ENCODE results near the gene PRLR.

Gene PRLR

DNA sequence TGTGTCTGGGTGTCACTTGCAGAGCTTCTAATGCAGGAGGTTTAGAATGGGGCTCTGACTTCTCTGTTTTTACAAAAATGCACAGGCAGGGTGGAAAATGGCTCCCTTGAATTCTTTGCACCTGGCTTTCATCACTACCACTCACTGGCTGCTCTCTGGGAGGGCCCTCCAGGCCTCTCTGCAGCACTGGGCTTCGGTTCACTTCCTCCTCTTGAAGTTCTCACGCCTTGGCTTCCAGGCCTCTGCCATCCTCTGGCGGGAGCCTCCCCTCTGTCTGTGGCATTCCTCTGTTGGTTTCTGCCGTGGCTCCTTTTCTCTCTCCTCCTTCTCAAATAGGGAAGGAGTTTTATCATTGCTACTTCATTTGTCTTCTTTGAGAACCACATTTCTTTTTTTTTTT lies 2.8 kb upstream of the PRLR start:
- DNase-seq, result no peak

DNA sequence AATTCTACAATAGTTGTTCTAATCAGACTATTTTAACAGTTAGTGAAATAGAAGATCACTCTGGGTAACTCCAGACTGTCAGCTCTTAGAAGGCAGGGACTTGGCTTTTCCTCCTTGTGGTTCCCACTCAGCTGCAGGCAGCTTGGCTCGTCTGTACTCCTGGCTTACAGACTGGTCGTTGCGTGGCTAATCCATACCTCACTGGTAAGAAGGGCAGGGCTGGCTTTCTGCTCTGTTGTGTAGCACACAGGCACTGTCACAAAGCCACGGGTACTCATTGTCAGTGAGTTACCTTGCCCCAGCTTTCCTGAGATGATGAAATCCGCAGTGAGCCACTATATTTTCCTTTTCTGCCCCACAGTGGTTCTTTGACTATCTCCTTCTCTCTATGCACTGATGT lies 1.8 kb upstream of the PRLR start:
- DNase-seq, result no peak

- no peak for DNase-seq
Measured at GRCh38 chr5:35229076-35230037, 930 bp downstream of the PRLR start.

DNA sequence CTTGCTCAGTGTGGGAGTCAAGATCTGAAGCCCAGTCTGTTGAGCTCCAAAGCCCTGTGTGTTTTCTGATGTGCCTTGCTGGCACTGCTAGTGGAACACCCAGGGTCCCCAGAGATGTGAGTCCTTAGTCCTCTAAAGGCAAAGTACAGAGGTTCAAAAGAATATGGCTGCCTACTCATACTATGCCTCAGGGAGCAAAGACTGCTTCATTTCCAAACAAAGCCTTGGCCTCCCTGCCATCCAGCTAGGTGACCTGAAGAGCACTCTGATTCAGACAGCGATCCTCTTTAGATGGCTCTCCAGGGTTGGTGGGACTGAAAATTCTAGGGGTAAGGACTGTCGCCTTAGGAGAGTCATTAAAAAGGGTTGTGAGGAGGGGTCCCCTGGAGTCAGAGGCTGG lies 2.0 kb downstream of the PRLR start:
- no peak for DNase-seq

GRCh38 chr5:35227720-35228119 lies 2.6 kb downstream of the PRLR start:
- DNase-seq, result no peak

DNA sequence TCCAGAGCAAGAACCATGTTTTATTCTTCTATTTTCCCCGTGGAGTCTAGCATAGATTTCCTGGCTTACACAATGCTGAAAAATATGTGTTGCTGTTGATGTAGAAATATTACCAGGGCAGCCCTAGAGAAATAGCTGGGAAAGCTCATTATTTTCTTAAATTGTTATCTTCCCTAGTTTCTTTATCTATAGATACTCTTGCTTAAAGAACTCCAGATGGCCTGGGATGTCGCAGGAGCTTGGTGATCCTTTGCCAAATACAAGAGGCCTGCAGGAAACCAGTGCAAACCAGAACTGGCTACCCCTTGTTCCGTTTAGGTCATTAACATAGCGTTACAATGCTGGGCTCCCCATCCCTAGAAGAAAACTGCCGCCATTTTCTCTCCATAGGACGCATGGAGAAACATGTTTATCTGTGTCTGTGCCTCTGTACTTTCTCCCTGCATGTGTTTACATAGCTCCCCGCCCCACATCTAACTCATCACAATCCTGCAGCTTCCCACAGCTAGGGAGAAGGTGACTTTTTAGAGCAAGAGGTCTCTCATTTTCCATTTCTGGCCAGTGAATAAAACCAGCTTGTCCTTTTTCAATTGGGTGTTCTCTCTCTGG lies 6.4 kb downstream of the PRLR start:
- DNase-seq, result no peak

GRCh38 chr5:35220967-35221366 lies 9.3 kb downstream of the PRLR start:
- DNase-seq, result no peak

- DNase-seq, result no peak
Measured at GRCh38 chr5:35218981-35219380, 11.3 kb downstream of the PRLR start.

DNA sequence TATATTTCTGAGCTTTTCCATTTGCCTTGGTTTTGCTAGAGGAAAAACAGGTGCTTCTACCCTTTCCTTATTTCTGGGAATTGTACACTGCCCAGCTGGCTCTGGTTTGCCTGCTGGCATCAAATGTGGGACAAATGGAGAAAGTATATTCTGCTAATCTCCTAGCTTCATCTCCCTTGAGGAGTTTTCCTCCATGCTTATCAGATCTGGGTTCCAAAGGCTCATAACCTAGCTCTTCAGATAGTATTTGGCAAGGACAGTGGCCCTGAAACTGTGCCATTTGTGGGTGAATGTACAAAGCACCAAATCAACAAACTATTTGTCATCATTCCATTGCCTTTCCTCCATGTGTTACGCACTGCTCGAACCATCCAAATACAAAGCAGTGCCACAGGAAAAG lies 16.2 kb downstream of the PRLR start:
- no peak for DNase-seq

DNA sequence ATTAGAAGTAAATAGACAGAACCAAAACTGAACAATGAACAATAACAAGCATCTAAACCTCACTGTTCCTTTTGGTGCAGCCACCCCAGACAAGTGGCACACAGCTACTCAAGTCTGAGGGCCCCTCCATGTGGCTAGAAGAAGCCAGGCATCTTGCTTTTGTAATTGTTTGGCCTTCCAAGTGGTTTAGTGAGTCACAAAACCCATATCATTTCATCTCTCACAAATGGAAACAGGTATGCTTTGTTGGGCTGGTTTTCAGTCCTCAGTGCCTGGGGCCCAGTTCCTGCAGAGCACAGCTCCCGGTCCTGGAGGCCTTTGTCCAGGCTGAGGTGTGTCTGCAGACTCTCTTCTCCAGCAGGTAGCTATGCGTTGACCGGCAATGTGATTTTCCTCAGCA lies 16.7 kb downstream of the PRLR start:
- DNase-seq, result no peak

- DNase-seq, result no peak
Measured at GRCh38 chr5:35212122-35212982, 17.9 kb downstream of the PRLR start.

GRCh38 chr5:35209862-35210261 lies 20.4 kb downstream of the PRLR start:
- no peak for DNase-seq

GRCh38 chr5:35205606-35206005 lies 24.7 kb downstream of the PRLR start:
- DNase-seq, result no peak

DNA sequence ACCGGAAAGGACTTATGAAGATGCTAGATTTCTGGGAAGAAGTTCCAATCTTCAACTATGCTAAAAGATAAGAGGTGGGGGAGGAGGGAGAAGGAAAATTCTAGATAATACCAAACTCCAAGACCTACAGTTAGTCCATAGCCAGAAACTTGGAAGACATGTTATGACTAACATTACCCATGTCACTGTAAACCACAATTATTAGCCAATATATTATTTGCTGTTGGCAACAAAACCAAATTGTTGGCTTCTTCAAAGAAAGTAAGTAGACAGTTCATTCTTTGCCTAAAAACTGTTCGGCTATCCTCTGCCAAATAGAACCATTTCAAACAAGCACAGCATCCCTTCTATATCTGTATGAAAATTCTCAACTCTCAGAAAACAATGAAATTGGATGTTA lies 25.1 kb downstream of the PRLR start:
- no peak for DNase-seq

GRCh38 chr5:35203403-35203802 lies 26.9 kb downstream of the PRLR start:
- no peak for DNase-seq

GRCh38 chr5:35202319-35203111 lies 27.8 kb downstream of the PRLR start:
- DNase-seq, result no peak

DNA sequence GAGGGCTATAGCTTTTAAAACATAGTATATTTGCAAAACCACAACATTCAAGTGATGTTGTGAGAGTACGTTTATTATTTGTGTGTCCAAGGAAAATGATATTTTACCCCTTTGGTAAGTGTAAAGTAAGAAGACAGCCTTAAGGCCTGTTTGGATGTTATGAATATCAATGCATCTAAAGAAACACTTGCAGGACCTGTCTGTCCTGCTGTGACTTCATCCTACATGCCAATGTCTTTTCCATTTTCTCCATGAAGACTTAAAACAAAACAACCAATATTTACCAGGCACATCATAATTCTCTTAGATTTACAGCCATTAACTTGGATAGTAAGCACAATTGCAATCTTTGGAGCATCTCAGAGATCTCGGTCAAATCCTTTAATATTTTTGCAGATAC lies 29.0 kb downstream of the PRLR start:
- DNase-seq, result no peak

DNA sequence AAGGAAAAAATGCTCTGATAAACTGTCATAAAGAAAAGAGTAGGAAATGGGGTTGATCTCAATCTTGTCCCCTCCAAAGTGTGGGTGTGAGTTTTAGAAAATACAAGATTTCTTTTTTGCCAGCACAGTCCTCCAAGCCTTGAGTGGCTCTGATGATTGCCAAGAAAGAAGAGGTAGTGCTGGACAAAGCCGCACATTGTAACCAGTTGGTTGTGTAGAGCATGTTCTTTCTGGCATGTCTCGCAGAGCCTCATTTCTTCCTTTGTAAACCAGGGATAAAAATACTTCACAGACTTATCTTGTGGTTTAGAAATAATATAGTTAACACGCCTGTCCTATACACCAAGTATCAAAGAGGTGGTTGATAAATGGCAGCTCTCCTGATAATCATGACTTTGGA lies 30.4 kb downstream of the PRLR start:
- DNase-seq, result no peak

- no peak for DNase-seq
Measured at GRCh38 chr5:35198686-35199085, 31.6 kb downstream of the PRLR start.

DNA sequence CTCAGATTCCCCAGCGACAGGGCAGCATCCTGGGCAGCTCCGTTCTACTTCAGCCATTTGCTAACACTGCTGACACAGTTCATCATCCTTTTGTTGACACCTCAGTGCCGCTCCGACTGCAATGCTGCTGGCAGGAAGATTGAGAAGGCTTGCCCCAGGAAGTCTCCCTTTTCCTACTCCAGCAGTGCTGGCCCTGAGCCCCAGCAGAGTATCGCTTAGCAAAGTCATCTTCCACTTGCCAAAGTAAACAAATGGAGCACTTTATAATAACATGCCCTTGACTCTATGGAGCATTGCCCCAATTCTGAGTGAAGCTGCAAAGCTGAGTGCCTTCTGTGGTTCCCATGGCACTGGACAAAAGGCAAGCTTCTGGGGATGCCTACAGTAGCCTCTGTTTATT lies 32.2 kb downstream of the PRLR start:
- DNase-seq, result no peak

DNA sequence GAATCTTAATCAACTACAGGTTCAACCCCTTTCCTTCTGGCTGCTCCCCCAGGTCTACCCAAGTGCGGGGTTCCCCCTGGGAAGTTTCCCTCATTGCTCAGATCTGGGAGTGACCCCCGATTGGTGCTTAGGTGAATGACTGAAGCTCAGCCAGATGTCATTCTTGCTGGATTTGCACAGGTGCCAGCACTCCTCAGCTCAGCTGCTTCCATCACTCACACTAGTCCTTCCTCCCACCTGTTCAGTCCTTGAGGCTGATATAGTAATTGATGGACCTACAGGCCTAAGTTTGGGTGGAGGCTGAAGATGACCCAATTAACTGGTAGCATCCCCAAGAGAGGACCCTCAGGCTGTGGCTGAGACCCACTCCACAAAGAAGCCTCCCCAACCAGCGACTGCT lies 32.9 kb downstream of the PRLR start:
- DNase-seq, result no peak

DNA sequence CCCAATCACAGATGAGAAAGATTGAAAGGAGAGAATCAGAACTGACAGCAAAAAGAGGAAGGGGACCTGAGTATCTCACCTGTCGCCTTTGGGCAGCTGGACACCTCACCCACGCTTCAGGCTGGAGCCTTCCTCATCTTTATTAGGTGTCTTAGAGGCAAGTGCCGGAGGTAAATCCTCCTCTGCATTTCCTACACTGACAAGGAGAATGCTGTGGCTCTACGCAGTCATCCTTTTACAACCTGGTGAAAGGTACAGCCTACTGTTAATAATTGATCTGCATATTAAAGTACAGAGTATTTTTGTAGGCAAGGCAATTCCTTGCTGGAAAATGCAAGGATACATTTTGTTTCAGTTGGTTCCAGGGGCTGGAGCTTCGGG lies 34.8 kb downstream of the PRLR start:
- DNase-seq, result no peak
